HG03558 (cell line): ENCODE measurements around the gene NIT1.

Experiments used
- ATAC-seq: cut with Tn5 transposase; IDR thresholded peaks from one replicate; pipeline ENCODE4 v1.9.1; 2021; ENCODE audit warnings: moderate number of reproducible peaks; ENCODE audit not compliant: unreplicated experiment; ENCODE audit errors: extremely low read depth

The NIT1 gene

GRCh38 chr1:161117759-161118581, at the start of gene NIT1, which contains the start of gene PFDN2:
Gene NIT1, plus strand, starts transcription at chr1:161118105. Its CDS starts 72 bp downstream, at chr1:161118177.
Gene PFDN2, minus strand, starts transcription at chr1:161118037. Its CDS starts 11 bp downstream, at chr1:161118026.
- ATAC-seq, result peak; percentile 64

GRCh38 chr1:161068306-161069234, 49.3 kb upstream of the NIT1 start:
- ATAC-seq, result no peak

GRCh38 chr1:161069241-161069640, 48.7 kb upstream of the NIT1 start:
- no peak for ATAC-seq

- peak; percentile 81 for ATAC-seq
Observed at GRCh38 chr1:161069731-161070270, 48.1 kb upstream of the NIT1 start, which contains the start of gene ARHGAP30. Gene ARHGAP30, minus strand, starts transcription at chr1:161069891. Its CDS starts 267 bp downstream, at chr1:161069624.

- ATAC-seq, result no peak
Observed at GRCh38 chr1:161070761-161071160, 47.1 kb upstream of the NIT1 start.

GRCh38 chr1:161071886-161072371, 46.0 kb upstream of the NIT1 start:
- no peak for ATAC-seq

GRCh38 chr1:161072751-161073449, 45.0 kb upstream of the NIT1 start:
- ATAC-seq, result no peak

- no peak for ATAC-seq
Observed at GRCh38 chr1:161073474-161074121, 44.3 kb upstream of the NIT1 start.

GRCh38 chr1:161074676-161075368, 43.1 kb upstream of the NIT1 start:
- no peak for ATAC-seq

GRCh38 chr1:161076410-161076809, 41.5 kb upstream of the NIT1 start:
- no peak for ATAC-seq

GRCh38 chr1:161077426-161077825, 40.5 kb upstream of the NIT1 start:
- ATAC-seq, result no peak

GRCh38 chr1:161079436-161080110, 38.3 kb upstream of the NIT1 start:
- ATAC-seq, result no peak

GRCh38 chr1:161080441-161081405, 37.2 kb upstream of the NIT1 start:
- no peak for ATAC-seq

- no peak for ATAC-seq
Observed at GRCh38 chr1:161081519-161081918, 36.4 kb upstream of the NIT1 start.

GRCh38 chr1:161082483-161082882, 35.4 kb upstream of the NIT1 start:
- ATAC-seq, result no peak

GRCh38 chr1:161082996-161083747, 34.7 kb upstream of the NIT1 start:
- ATAC-seq, result no peak
